RWPE2 (cell line): ENCODE data around the gene MRM2.

ENCODE experiments used
- ATAC-seq: fragments of 200-7000 bp; cut with Tn5 transposase; 3 replicates; pipeline ENCODE4 v1.9.1; 2021; ENCODE audit warnings: low read depth
- DNase-seq: peaks from one replicate; pipeline ENCODE4 v3.0.0-alpha.2; 2020; ENCODE audit warnings: low spot score
- H3K27ac ChIP-seq: fragments of 450-650 bp; 2 replicates; pipeline ENCODE4 v1.5.1; 2017; ENCODE audit warnings: mild to moderate bottlenecking; ENCODE audit not compliant: poor library complexity, severe bottlenecking
- H3K27me3 ChIP-seq: fragments of 250-450 bp; sonication (Bioruptor Pico); 2 replicates; pipeline ENCODE4 v1.5.1; 2021; ENCODE audit warnings: mild to moderate bottlenecking, moderate library complexity; ENCODE audit not compliant: insufficient read depth, poor library complexity, severe bottlenecking
- H3K36me3 ChIP-seq: fragments of 250-450 bp; sonication (Bioruptor Pico); 2 replicates; pipeline ENCODE4 v1.5.1; 2020; ENCODE audit warnings: low read depth, mild to moderate bottlenecking, moderate library complexity
- H3K4me1 ChIP-seq: fragments of 250-450 bp; sonication (Bioruptor Pico); 2 replicates; pipeline ENCODE4 v1.5.1; 2021; ENCODE audit warnings: mild to moderate bottlenecking, moderate library complexity; ENCODE audit not compliant: insufficient read depth, poor library complexity, severe bottlenecking
- H3K4me3 ChIP-seq: fragments of 250-450 bp; sonication (Bioruptor Pico); 2 replicates; pipeline ENCODE4 v1.5.1; 2021; ENCODE audit warnings: mild to moderate bottlenecking, moderate library complexity; ENCODE audit not compliant: severe bottlenecking
- H3K9me3 ChIP-seq: fragments of 250-450 bp; sonication (Bioruptor Pico); 2 replicates; pipeline ENCODE4 v1.5.1; 2021; ENCODE audit warnings: mild to moderate bottlenecking, moderate library complexity; ENCODE audit not compliant: severe bottlenecking
- CTCF ChIP-seq: fragments of 450-650 bp; IDR thresholded peaks from one replicate; pipeline ENCODE4 v1.5.1; 2017; ENCODE audit warnings: mild to moderate bottlenecking, moderate library complexity; ENCODE audit not compliant: poor library complexity, severe bottlenecking

Gene MRM2

DNA sequence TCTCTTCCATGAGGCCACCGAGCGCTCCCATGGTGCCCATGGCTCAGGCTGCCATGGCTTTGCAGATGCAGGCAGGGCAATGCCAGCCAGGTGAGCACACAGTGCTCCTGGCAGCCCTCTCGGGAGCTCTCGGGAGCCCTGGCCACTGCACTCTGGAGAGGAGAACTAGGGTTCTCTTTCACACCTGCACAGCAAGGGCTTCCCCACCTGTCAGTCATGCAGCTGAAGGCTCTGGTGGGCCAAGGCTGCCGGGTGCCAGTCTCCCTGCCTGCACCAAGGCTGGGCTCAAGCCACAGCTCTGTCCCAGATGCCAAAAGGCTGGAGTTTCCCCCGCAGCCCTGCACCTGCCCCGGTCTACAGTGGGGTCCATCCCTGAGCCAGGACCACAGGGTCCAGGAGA is 32.7 kb upstream of the MRM2 start:
- no peaks in the 10 kb centered on the region for H3K27me3 ChIP-seq
- H3K4me1 ChIP-seq: peaks cover 4% of the 10 kb centered on the region
- DNase-seq (no peak), ATAC-seq (no peak)
- no peaks in the 10 kb centered on the region; the same call in 1 of the 2 replicates for H3K36me3 ChIP-seq
- no peak overlapping the region for H3K27ac ChIP-seq
- H3K9me3 ChIP-seq: no peaks in the 10 kb centered on the region
- no peak overlapping the region for H3K4me3 ChIP-seq
- TF ChIP-seq CTCF: no peak

- no peak for TF ChIP-seq CTCF
These were observed 31.9 kb upstream of the MRM2 start for GRCh38 chr7:2273866-2274265.

GRCh38 chr7:2272031-2272430 is 30.0 kb upstream of the MRM2 start:
- H3K36me3 ChIP-seq: no peaks in the 10 kb centered on the region; the same call in 1 of the 2 replicates
- no peak overlapping the region for H3K4me3 ChIP-seq
- H3K27me3 ChIP-seq: no peaks in the 10 kb centered on the region
- H3K27ac ChIP-seq: no peak overlapping the region
- H3K4me1 ChIP-seq: peaks cover 7% of the 10 kb centered on the region
- no peak for TF ChIP-seq CTCF
- ATAC-seq (no peak), DNase-seq (no peak)
- no peaks in the 10 kb centered on the region for H3K9me3 ChIP-seq

More at GRCh38 chr7:2273866-2274265, 31.9 kb upstream of the MRM2 start:
- Histone ChIP-seq H3K4me3 (no peak overlapping the region), H3K36me3 (no peaks in the 10 kb centered on the region; the same call in 1 of the 2 replicates), H3K27me3 (no peaks in the 10 kb centered on the region), H3K4me1 (peaks cover 7% of the 10 kb centered on the region), H3K27ac (no peak overlapping the region), H3K9me3 (no peaks in the 10 kb centered on the region)
- DNase-seq (no peak), ATAC-seq (no peak)

- H3K9me3 ChIP-seq: no peaks in the 10 kb centered on the region
- no peak overlapping the region for H3K27ac ChIP-seq
- ATAC-seq (no peak), DNase-seq (no peak)
- no peaks in the 10 kb centered on the region for H3K27me3 ChIP-seq
- no peak for TF ChIP-seq CTCF
- no peaks in the 10 kb centered on the region; the same call in 1 of the 2 replicates for H3K36me3 ChIP-seq
- H3K4me1 ChIP-seq: peaks cover 13% of the 10 kb centered on the region
- H3K4me3 ChIP-seq: no peak overlapping the region
These were observed 29.4 kb upstream of the MRM2 start for GRCh38 chr7:2271273-2272026.

DNA sequence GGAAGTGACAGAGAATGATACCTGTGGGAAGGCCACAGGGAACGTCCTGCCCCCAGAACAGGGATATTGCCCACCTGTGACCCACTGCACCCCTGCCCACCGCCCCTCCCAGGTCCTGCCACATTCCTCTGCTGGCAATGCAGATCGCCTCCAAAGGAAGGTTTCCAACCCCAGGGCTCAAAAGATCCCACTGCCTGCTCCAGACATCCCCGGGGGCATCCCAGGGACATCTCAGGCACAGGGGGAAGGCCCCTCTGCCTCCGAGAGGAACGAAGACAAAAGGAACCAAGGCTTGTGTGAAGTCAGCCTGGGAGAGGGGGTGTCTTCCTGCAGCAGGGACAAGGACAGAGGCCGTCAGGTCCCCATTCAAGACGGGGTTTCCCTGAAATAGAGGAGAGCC is 28.5 kb upstream of the MRM2 start:
- peak overlapping the region; percentile 35 for H3K27ac ChIP-seq
- no peak for DNase-seq

More for the DNA sequence above, 28.5 kb upstream of the MRM2 start:
- no peak overlapping the region for H3K4me3 ChIP-seq
- no peaks in the 10 kb centered on the region for H3K9me3 ChIP-seq
- ATAC-seq: no peak
- H3K36me3 ChIP-seq: no peaks in the 10 kb centered on the region; the same call in 1 of the 2 replicates
- H3K27me3 ChIP-seq: no peaks in the 10 kb centered on the region
- H3K4me1 ChIP-seq: peaks cover 14% of the 10 kb centered on the region
- no peak for TF ChIP-seq CTCF
